ENCODE results near the gene MTPN.

Gene MTPN

DNA sequence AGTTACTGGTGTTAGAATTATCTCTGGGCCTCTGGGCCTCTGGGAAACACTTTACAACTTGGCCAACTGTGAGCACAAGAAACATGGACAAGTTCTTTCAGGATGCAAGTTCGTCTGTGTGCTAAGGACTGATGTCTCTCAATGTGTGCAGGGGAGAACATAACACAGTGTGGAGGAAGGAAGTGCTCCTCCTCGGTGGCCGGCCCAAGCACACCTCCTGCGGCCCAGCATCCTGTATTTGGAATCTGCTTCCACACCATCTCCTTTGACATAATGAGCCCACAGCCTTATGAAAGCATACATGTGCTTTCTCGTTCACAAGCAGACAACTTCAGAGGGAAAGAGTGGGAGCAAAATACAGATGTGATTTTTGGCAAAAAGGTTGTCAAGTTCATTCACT lies 59.0 kb downstream of the MTPN start:
- Histone ChIP-seq H2AFZ (no peak overlapping the region), H3K36me3 (ENCODE audit: control insufficient read depth, insufficient read depth, low read length) (no peaks in the 10 kb centered on the region), H3K9me3 (ENCODE audit: control insufficient read depth, low read length) (no peaks in the 10 kb centered on the region), H3K4me2 (ENCODE audit: low read length) (no peak overlapping the region), H3K9ac (no peak overlapping the region), H3K4me3 (ENCODE audit: low read depth, low read length) (no peak overlapping the region), H3K4me1 (no peaks in the 10 kb centered on the region), H3K79me2 (no peaks in the 10 kb centered on the region), H3K27ac (no peak overlapping the region), H3K27me3 (ENCODE audit: control insufficient read depth, insufficient read depth, low read length) (no peaks in the 10 kb centered on the region)
- no peak for TF ChIP-seq CTCF (IDR thresholded peaks at IDR 0.05)

GRCh38 chr7:135917721-135918120 lies 59.4 kb downstream of the MTPN start:
- H3K4me3 ChIP-seq (ENCODE audit: low read depth, low read length), result no peak overlapping the region
- H2AFZ ChIP-seq, result no peak overlapping the region
- no peak overlapping the region for H3K4me2 ChIP-seq (ENCODE audit: low read length)
- no peaks in the 10 kb centered on the region for H3K36me3 ChIP-seq (ENCODE audit: control insufficient read depth, insufficient read depth, low read length)
- no peak for TF ChIP-seq CTCF (IDR thresholded peaks at IDR 0.05)
- H3K4me1 ChIP-seq, result no peaks in the 10 kb centered on the region
- H3K9ac ChIP-seq, result no peak overlapping the region
- no peaks in the 10 kb centered on the region for H3K79me2 ChIP-seq
- no peaks in the 10 kb centered on the region for H3K9me3 ChIP-seq (ENCODE audit: control insufficient read depth, low read length)
- H3K27me3 ChIP-seq (ENCODE audit: control insufficient read depth, insufficient read depth, low read length), result no peaks in the 10 kb centered on the region
- H3K27ac ChIP-seq, result no peak overlapping the region

GRCh38 chr7:135914346-135914745 lies 62.8 kb downstream of the MTPN start:
- no peaks in the 10 kb centered on the region for H3K27me3 ChIP-seq (ENCODE audit: control insufficient read depth, insufficient read depth, low read length)
- H3K9ac ChIP-seq, result no peak overlapping the region
- H3K79me2 ChIP-seq, result no peaks in the 10 kb centered on the region
- no peak overlapping the region for H3K4me3 ChIP-seq (ENCODE audit: low read depth, low read length)
- H2AFZ ChIP-seq, result no peak overlapping the region
- H3K36me3 ChIP-seq (ENCODE audit: control insufficient read depth, insufficient read depth, low read length), result no peaks in the 10 kb centered on the region
- no peaks in the 10 kb centered on the region for H3K4me1 ChIP-seq
- TF ChIP-seq CTCF (IDR thresholded peaks at IDR 0.05), result no peak
- H3K9me3 ChIP-seq (ENCODE audit: control insufficient read depth, low read length), result no peaks in the 10 kb centered on the region
- H3K27ac ChIP-seq, result no peak overlapping the region
- no peak overlapping the region for H3K4me2 ChIP-seq (ENCODE audit: low read length)

DNA sequence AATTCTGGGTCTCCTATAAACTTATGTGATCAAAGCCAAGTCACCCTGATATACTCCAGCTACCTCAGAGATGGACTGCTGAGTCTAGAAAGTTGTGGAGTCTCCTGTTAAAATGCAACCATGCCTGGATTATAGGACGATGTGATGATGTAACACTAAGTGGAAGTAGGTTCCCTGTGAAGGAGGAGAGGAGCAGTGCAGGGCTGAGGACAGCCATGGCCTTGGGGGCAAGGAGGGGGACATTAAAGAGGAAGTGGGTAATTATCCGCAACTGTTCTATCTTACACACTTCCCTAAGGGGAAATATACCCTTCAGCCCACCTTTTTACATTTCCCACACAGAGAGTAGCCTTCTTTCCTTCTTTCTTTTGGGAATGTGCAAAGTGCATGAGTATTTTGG lies 63.8 kb downstream of the MTPN start:
- Histone ChIP-seq H3K27me3 (ENCODE audit: control insufficient read depth, insufficient read depth, low read length) (no peaks in the 10 kb centered on the region), H3K36me3 (ENCODE audit: control insufficient read depth, insufficient read depth, low read length) (no peaks in the 10 kb centered on the region), H3K79me2 (no peaks in the 10 kb centered on the region), H3K4me1 (no peaks in the 10 kb centered on the region), H3K9ac (no peak overlapping the region), H2AFZ (no peak overlapping the region), H3K27ac (no peak overlapping the region), H3K4me2 (ENCODE audit: low read length) (no peak overlapping the region), H3K9me3 (ENCODE audit: control insufficient read depth, low read length) (no peaks in the 10 kb centered on the region), H3K4me3 (ENCODE audit: low read depth, low read length) (no peak overlapping the region)
- TF ChIP-seq CTCF (IDR thresholded peaks at IDR 0.05), result no peak

GRCh38 chr7:135911099-135911498 lies 66.1 kb downstream of the MTPN start:
- no peak overlapping the region for H2AFZ ChIP-seq
- no peak for TF ChIP-seq CTCF (IDR thresholded peaks at IDR 0.05)
- no peak overlapping the region for H3K27ac ChIP-seq
- no peaks in the 10 kb centered on the region for H3K27me3 ChIP-seq (ENCODE audit: control insufficient read depth, insufficient read depth, low read length)
- no peak overlapping the region for H3K4me2 ChIP-seq (ENCODE audit: low read length)
- H3K4me1 ChIP-seq, result no peaks in the 10 kb centered on the region
- no peak overlapping the region for H3K9ac ChIP-seq
- H3K9me3 ChIP-seq (ENCODE audit: control insufficient read depth, low read length), result no peaks in the 10 kb centered on the region
- no peak overlapping the region for H3K4me3 ChIP-seq (ENCODE audit: low read depth, low read length)
- H3K36me3 ChIP-seq (ENCODE audit: control insufficient read depth, insufficient read depth, low read length), result no peaks in the 10 kb centered on the region
- H3K79me2 ChIP-seq, result no peaks in the 10 kb centered on the region
